HG03457 (cell line): ENCODE measurements around the gene FBXO5.
"Not testable (repeated sequence)": the region's sequence is repeated elsewhere in the genome, so short reads cannot be mapped to it uniquely, and the experiment has no call there.

Source experiments
- ATAC-seq: cut with Tn5 transposase; IDR thresholded peaks from one replicate; pipeline ENCODE4 v1.9.1; 2021; ENCODE audit warnings: moderate number of reproducible peaks; ENCODE audit not compliant: unreplicated experiment

FBXO5 gene

GRCh38 chr6:152993431-152993830, 10.6 kb upstream of the FBXO5 start:
- no peak for ATAC-seq

GRCh38 chr6:152986978-152987377, 4.1 kb upstream of the FBXO5 start:
- no peak for ATAC-seq

GRCh38 chr6:152985300-152985699, 2.5 kb upstream of the FBXO5 start:
- not testable (repeated sequence) for ATAC-seq

- peak; percentile 29 for ATAC-seq
These were observed 1.7 kb upstream of the FBXO5 start for GRCh38 chr6:152984513-152984872.

- ATAC-seq, result peak; percentile 23
These were observed 1.0 kb upstream of the FBXO5 start for GRCh38 chr6:152983637-152984512.

- ATAC-seq, result no peak
These were observed 595 bp downstream of the FBXO5 start for GRCh38 chr6:152981989-152982903.

- no peak for ATAC-seq
These were observed 1.6 kb downstream of the FBXO5 start for GRCh38 chr6:152981219-152981618.

GRCh38 chr6:152980656-152981055, 2.2 kb downstream of the FBXO5 start:
- ATAC-seq, result no peak

- ATAC-seq, result no peak
These were observed 3.7 kb downstream of the FBXO5 start for GRCh38 chr6:152979116-152979515.

GRCh38 chr6:152978058-152978457, 4.8 kb downstream of the FBXO5 start:
- ATAC-seq, result no peak

GRCh38 chr6:152977556-152977955, 5.3 kb downstream of the FBXO5 start:
- no peak for ATAC-seq

- ATAC-seq, result no peak
These were observed 6.1 kb downstream of the FBXO5 start for GRCh38 chr6:152976749-152977148.

- no peak for ATAC-seq
These were observed 7.5 kb downstream of the FBXO5 start for GRCh38 chr6:152975204-152975915.

GRCh38 chr6:152973916-152974315, 8.9 kb downstream of the FBXO5 start:
- no peak for ATAC-seq

GRCh38 chr6:152969688-152970418, 13.0 kb downstream of the FBXO5 start:
- no peak for ATAC-seq

- ATAC-seq, result not testable (repeated sequence)
These were observed 16.5 kb downstream of the FBXO5 start for GRCh38 chr6:152966168-152966894.

- ATAC-seq, result no peak
These were observed 23.5 kb downstream of the FBXO5 start for GRCh38 chr6:152959333-152959732.

- ATAC-seq, result no peak
These were observed 25.0 kb downstream of the FBXO5 start for GRCh38 chr6:152957796-152958195.

- ATAC-seq, result no peak
These were observed 28.4 kb downstream of the FBXO5 start for GRCh38 chr6:152954443-152954842.
